GM23248 (cell line): ENCODE data around the gene CYB5RL.

Experiments
- EZH2 ChIP-seq: fragments of 200-600 bp; sonication (generic); IDR thresholded peaks from 2 replicates; pipeline ENCODE4 v1.6.1; 2018; ENCODE audit warnings: antibody characterized with exemption, mild to moderate bottlenecking; ENCODE audit not compliant: insufficient read depth, poor library complexity, severe bottlenecking
- EZH2phosphoT487 ChIP-seq: fragments of 200-600 bp; sonication (generic); IDR thresholded peaks from 2 replicates; pipeline ENCODE4 v1.6.1; 2018; ENCODE audit warnings: antibody characterized with exemption, moderate library complexity, mild to moderate bottlenecking, low read depth; ENCODE audit not compliant: insufficient read depth

DNA sequence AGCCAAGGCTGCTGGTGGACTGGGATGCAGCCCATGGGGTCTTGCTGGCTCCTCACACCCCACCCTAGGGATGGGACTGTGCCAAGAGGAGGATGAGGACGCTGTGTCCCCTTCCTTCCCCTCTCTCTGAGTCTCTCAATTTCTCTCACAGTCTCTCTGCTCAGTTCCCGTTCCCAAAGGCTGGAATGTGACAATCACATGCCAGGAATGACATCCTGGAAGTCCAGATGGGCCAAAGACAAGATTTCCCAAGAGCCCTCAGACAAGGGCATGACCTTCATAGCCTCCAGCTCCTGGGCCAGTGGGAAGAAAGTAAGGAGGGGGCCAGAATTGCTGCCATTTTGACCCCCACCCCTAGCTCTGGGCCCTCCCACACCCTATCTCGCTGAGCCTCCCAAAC lies 39.5 kb downstream of the CYB5RL start:
- TF ChIP-seq EZH2phosphoT487 (no peak), EZH2 (no peak)
